HG02763 (cell line): Measurements from ENCODE around the gene CBR3.
"Not testable (repeated sequence)": the region's sequence is repeated elsewhere in the genome, so short reads cannot be mapped to it uniquely, and the experiment has no call there.

ENCODE experiments used
- ATAC-seq: cut with Tn5 transposase; IDR thresholded peaks from one replicate; pipeline ENCODE4 v1.9.1; 2021; ENCODE audit warnings: mild to moderate bottlenecking, moderate library complexity; ENCODE audit not compliant: unreplicated experiment

Gene CBR3

GRCh38 chr21:36117286-36117741 lies 17.6 kb upstream of the CBR3 start:
- no peak for ATAC-seq

DNA sequence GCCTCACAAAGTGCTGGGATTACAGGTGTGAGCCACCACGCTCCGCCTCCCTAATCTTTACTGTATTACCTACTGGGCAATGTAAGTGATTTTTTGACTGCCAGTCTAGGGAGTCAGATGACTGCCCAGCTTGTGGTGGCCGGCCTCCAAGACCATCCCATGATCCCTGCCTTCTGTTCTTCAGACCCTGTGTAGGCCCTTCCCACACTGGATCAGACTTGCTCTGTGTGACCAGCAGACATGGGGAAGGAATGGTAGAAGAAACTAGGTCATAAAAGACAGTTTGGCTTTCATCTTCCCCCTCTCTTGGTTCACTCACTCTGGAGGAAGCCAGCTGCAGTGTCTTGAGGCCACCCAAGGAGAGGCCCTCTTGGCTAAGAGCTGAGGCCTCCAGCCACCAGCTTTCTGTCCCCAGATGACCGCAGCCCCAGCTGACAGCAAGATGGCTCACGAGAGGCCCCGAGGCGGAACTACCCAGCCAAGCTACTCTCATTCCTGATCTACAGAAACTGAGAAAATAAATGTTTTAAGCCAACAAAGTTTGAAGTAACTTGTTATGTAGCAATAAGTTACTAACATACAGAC lies 14.5 kb upstream of the CBR3 start:
- no peak for ATAC-seq

GRCh38 chr21:36122977-36123376 lies 11.9 kb upstream of the CBR3 start:
- no peak for ATAC-seq

DNA sequence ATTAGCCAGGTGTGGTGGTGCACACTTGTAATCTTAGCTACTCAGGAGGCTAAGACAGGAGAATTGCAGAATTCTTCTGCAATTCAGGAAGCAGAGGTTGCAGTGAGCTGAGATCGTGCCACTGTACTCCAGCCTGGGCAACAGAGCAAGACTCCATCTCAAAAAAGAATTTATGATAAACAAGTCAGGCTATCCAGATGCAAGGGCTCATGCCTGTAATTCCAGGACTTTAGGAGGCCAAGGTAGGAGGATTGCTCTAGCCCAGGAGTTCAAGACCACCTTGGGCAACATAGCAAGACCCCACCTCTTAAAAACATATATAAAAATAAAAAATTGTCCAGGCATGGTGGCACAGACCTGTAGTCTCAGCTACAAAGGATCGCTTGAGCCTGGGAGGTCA lies 10.5 kb upstream of the CBR3 start:
- no peak for ATAC-seq

GRCh38 chr21:36125512-36126207 lies 9.2 kb upstream of the CBR3 start:
- ATAC-seq = no peak

- no peak for ATAC-seq
Measured at GRCh38 chr21:36126208-36126565, 8.7 kb upstream of the CBR3 start.

DNA sequence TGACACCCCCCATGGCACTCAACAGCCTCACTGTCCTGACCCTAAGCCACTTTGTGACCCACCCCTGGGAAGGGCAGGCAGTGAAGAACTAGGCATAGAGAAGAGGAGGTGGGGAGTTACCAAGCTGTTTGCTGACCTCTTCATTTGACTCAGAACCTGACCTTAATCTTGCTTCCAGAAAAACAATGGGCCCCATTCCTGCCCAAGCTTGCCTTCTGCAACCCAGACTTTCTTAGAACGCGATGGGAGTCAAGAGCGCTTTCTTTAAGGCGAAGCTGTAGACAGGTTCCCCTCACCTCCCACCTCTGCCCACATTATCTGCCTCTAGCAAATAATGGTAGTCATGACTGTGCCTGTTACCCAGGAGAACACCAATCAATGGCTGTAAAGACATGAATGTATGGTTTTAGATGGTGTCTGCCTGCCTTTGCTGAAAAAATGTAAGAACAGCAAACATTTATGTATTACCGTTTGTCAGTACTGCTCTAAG lies 8.2 kb upstream of the CBR3 start:
- no peak for ATAC-seq

- ATAC-seq = no peak
Measured at GRCh38 chr21:36127250-36127904, 7.5 kb upstream of the CBR3 start.

DNA sequence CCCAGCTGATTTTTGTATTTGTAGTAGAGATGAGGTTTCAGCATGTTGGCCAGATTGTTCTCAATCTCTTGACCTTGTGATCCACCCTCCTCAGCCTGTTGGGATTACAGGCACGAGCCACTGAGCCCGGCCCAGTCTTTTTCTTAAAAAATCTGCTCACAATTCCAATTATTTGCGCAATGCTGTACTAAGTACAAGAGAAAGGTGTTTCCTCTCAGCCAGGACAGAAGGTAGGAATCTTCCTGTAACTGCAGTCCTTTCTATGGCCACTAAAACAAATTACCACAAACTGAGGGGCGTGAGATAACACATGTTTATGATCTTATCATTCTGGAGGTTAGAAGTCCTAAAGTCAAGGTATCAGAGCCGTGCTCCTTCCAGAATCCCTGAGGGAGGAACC lies 6.9 kb upstream of the CBR3 start:
- no peak for ATAC-seq

DNA sequence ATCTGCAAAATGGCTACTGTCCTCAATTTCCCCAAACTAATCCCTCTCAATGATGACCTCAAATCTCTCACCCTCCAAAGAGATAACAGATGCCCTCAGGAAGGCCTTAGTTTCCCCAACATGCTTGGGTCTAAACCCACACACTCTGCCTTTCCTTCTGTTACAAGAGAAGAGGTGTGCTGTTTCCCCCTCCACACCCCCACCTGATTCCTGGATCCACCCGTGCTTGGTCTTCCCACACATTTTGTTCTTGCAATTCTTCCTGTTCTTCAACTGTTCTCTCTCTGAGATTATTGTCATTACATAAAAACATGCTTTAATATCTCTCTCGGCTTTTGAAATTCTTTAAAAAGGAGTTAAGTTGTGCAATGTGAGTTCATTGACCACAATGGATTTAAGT lies 5.7 kb upstream of the CBR3 start:
- no peak for ATAC-seq

DNA sequence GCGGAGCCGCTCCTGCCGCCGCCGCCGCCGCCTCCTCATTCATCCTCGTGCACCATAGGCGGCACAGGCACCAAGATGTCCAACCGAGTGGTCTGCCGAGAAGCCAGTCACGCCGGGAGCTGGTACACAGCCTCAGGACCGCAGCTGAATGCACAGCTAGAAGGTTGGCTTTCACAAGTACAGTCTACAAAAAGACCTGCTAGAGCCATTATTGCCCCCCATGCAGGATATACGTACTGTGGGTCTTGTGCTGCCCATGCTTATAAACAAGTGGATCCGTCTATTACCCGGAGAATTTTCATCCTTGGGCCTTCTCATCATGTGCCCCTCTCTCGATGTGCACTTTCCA lies 4.5 kb upstream of the CBR3 start:
- not testable (repeated sequence) for ATAC-seq

DNA sequence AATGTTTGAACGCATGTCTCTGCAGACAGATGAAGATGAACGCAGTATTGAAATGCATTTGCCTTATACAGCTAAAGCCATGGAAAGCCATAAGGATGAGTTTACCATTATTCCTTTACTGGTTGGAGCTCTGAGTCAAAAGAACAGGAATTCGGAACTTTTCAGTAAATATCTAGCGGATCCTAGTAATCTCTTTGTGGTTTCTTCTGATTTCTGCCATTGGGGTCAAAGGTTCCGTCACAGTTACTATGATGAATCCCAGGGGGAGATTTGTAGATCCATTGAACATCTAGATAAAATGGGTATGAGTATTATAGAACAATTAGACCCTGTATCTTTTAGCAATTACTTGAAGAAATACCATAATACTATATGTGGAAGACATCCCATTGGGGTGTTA lies 4.0 kb upstream of the CBR3 start:
- not testable (repeated sequence) for ATAC-seq

- no peak for ATAC-seq
Measured at GRCh38 chr21:36132696-36133095, 2.2 kb upstream of the CBR3 start.

DNA sequence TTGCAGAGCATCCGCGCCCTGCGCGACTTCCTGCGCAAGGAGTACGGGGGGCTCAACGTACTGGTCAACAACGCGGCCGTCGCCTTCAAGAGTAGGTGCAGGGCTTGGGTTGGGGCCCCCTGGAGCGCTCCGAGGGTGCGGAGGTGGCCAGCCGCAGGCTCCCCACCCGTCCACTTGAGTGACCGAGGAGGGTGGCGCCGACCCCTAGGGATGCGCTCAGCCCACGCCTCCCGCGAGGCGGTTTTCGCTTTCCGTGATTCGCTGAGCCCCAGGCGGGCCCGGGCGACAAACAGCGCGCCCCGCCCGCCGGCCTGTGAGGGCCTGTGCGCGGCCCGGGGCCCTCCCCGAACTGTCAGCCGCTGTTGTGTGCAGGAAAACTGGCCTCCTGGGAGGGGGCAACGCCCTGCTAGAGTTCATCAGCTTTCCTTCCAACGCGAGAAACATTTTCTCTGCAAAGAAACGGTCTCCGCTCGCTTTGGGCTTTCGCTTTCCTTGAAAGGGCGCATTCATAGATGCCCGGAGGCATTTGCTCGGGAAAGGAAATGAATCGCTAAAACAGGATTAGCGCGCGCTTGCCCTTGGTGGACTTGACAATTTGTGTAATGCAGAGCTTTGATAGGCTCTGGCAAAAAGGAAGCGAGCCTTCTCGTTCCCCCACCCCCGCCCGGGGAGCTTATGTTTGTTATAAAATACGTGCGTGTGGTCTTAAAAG lies 668 bp downstream of the CBR3 start:
- ATAC-seq = no peak

DNA sequence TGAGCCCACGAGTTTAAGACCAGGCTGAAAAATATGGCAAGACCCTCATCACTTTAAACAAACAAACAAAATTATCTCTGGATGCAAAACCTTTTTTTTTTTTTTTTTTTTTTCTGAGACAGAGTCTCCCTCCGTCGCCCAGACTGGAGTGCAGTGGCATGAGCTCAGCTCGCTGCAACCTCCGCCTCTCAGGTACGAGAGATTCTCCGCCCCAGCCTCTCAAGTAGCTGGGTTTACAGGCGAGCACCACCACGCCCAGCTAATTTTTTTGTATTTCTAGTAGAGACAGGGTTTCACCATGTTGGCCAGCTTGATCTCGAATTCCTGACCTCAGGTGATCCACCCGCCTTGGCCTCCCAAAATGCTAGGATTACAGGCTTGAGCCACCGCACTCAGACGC lies 4.9 kb downstream of the CBR3 start:
- not testable (repeated sequence) for ATAC-seq

DNA sequence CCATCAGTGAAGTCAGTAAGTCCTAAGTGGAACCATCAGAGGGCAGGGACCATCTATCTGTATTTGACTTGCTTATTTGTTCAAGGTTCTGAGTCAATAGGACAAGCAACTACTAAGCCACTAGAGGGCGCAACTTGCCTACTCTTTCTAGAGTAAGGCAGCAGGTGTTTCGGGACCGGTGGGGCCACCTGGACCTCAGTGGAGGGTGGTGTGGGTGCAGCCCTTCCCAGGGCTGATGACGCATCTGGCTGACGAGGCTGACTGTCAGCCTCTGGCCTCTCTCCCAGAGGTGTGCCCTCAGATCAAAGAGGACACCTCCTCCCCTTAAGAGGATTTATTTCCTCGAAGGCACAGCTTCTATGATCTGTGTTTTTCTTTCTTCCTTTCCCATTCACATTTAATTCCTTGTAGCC lies 6.6 kb downstream of the CBR3 start:
- peak; percentile 74 for ATAC-seq

DNA sequence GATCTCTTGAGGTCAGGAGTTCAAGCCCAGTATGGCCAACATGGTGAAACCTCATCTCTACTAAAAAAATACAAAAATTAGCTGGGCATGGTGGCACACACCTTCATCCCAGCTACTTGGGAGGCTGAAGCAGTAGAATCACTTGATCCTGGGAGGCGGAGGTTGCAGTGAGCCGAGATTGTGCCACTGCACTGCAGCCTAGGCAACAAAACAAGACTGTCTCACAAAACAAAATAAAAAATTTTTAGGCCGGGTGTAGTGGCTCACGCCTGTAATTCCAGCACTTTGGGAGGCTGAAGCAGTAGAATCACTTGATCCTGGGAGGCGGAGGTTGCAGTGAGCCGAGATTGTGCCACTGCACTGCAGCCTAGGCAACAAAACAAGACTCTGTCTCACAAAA lies 9.4 kb downstream of the CBR3 start:
- not testable (repeated sequence) for ATAC-seq

DNA sequence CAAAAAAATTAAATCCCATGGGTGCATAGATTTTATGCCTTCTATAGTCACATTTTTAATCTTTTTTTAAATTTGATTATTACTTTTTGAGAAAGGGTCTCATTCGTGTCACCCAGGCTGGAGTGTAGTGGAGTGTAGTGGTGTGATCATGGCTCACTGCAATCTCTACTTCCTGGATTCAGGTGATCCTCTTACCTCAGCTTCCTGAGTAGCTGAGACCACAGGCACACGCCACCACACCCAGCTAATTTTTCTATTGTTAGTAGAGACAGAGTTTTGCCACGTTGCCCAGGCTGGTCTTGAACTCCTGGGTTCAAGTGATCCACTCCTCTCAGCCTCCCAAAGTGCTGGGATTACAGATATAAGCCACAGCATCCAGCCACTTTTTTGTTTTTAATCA lies 10.4 kb downstream of the CBR3 start:
- ATAC-seq = no peak

DNA sequence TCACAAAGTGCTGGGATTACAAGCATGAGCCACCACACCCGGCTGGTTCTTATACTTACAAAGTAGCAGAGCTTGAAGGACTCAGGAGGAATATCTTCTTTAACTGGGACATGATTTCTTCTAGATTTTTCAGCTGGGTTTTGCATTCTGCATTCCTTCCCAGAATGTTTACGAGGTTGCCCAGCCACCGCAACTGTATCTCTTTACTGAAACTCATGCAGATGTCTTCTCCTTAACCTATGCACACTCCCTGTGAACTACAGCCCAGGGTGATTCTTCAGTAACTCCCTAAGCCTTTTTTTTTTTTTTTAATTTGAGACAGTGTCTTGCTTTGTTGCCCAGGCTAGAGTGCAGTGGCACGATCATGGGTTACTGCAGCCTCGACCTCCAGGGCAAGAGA lies 13.0 kb downstream of the CBR3 start:
- no peak for ATAC-seq

DNA sequence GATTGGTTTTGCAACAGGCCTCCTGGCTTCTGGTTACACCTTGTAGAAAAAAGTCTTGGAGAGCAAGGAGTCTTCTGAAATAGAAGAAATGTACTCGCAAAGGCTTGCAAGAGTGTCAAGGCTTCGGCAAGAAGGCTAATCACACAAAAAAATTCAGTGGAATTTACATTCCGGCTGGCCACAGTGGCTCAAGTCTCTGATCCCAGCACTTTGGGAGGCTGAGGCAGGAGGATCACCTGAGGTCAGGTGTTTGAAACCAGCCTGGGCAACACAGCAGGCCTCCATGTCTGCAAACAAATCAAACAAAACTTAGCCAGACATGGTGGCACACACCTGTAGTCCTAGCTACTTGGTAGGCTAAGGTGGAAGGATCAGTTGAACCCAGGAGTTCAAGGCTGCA lies 14.0 kb downstream of the CBR3 start:
- no peak for ATAC-seq

DNA sequence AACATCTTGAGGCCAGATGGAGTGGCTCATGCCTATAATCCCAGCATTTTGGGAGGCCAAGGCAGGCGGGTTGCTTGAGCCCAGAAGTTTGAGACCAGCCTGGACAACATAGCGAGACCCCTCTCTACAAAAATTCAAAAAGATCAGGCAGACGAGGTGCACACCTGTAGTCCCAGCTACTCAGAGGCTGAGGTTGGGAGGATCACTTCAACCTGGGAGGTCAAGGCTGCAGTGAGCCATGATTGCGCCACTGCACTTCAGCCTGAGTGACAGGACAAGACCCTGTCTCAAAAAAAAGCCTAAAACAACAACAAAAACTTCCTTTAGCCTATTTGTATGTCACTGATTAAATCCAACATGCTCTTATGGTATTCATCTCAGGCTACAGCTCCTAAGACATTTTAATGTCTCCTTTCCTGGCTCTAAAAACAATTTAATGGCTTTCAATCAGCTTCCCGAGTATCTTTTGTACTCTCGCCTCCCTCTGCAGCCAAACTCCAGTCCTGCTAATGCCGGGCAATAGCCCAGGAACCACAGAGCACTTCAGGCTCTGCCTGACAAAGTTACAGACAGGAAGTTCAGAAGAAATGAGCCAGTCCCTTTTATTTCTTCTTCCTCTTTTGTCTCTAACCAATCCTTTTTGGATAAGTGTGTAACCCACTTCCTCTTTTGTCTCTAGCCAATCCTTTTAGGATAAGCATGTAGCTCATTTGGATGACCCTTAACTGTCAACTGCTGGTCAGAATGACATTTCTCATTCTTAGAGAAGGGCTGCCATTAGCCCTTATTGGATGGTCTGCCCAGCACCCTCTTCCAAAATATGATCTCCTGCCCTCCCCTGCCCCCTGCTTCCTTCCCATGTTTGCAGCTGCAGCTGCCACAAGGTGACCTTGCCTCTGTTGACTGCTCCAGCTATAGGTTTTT lies 15.2 kb downstream of the CBR3 start:
- ATAC-seq = peak; percentile 54
